ENCODE results near the gene DGKG.

DNA sequence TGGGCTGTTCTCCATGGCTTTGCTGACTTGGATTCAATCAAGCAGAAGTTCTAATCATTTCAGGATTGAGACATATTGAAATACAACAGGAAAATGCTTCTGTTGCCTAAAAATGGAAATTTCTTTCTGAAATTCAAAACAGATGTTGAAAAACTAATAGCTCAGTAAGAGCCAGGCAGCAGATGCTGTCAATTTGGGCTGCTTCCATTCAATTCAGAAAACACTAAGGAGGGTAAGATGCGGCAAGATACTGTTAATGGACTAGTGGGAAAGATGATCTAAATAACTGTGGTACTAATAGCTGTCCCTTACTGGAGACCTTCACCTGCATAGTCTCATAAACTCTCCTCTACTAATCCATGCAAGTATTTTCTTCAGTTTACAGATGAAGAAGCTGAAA lies 53.5 kb downstream of the DGKG start:
- TF ChIP-seq, protein P1, sequence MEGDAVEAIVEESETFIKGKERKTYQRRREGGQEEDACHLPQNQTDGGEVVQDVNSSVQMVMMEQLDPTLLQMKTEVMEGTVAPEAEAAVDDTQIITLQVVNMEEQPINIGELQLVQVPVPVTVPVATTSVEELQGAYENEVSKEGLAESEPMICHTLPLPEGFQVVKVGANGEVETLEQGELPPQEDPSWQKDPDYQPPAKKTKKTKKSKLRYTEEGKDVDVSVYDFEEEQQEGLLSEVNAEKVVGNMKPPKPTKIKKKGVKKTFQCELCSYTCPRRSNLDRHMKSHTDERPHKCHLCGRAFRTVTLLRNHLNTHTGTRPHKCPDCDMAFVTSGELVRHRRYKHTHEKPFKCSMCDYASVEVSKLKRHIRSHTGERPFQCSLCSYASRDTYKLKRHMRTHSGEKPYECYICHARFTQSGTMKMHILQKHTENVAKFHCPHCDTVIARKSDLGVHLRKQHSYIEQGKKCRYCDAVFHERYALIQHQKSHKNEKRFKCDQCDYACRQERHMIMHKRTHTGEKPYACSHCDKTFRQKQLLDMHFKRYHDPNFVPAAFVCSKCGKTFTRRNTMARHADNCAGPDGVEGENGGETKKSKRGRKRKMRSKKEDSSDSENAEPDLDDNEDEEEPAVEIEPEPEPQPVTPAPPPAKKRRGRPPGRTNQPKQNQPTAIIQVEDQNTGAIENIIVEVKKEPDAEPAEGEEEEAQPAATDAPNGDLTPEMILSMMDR (IDR thresholded peaks at IDR 0.05) = no peak
- no peak for TF ChIP-seq POLR2A (IDR thresholded peaks at IDR 0.05)
